Measurements from ENCODE around the gene ZNF12. TPM values are rescaled to one million over a fixed set of nuclear protein-coding genes. Genes with fewer than 3 reads are reported as not detected.
A peak's percentile ranks its signal among the peaks of the same experiment; 100 is the strongest.

ZNF12 gene
- total and polyA plus RNA-seq, 2 experiments from 2014 or later, result 13.0 to 19.9 TPM

GRCh38 chr7:6700793-6701192, 6.0 kb downstream of the ZNF12 start:
- H3K4me2 ChIP-seq (ENCODE audit: unreplicated experiment), result no peak overlapping the region
- in situ Hi-C loops (cut with MboI), result no loop called here
- no peak overlapping the region for H3K4me3 ChIP-seq
- peaks cover 18% of the 10 kb centered on the region for H3K9me3 ChIP-seq (ENCODE audit: low read depth)
- TF ChIP-seq EZH2 (IDR thresholded peaks at IDR 0.05; ENCODE audit: insufficient read depth, poor library complexity, severe bottlenecking) (no peak), EZH2phosphoT487 (IDR thresholded peaks at IDR 0.05; ENCODE audit: insufficient read depth, low read depth) (no peak)
- peaks cover 73% of the 10 kb centered on the region for H3K36me3 ChIP-seq (ENCODE audit: low read depth)
- no peak overlapping the region for H3K27ac ChIP-seq
- H3K27me3 ChIP-seq (replicated peaks; ENCODE audit: insufficient read depth), result no peaks in the 10 kb centered on the region
- no peak overlapping the region for H2AFZ ChIP-seq
- 0 out of 2 replicates have a peak, but pooled peaks cover 3% of the 10 kb centered on the region for H4K20me1 ChIP-seq (ENCODE audit: insufficient read depth)
- peaks cover 96% of the 10 kb centered on the region for H3K79me2 ChIP-seq (ENCODE audit: insufficient read depth)
- DNase-seq, result no peak
- H3F3A ChIP-seq (ENCODE audit: insufficient read depth), result 0 out of 2 replicates have a peak, but pooled peaks cover 5% of the 10 kb centered on the region
- 95 to 99% methylated on average over 5 of the region's 5 CpGs for WGBS, 2 experiments (ENCODE audit: low coverage in 1 of 2, low lambda C conversion rate in 2 of 2, missing lambda C conversion rate in 2 of 2)
- no peaks in the 10 kb centered on the region for H3K9me2 ChIP-seq (ENCODE audit: insufficient read depth)
- no peak overlapping the region for H3K9ac ChIP-seq
- 0 out of 2 replicates have a peak, but pooled peaks cover 11% of the 10 kb centered on the region for H3K4me1 ChIP-seq (ENCODE audit: insufficient read depth)

DNA sequence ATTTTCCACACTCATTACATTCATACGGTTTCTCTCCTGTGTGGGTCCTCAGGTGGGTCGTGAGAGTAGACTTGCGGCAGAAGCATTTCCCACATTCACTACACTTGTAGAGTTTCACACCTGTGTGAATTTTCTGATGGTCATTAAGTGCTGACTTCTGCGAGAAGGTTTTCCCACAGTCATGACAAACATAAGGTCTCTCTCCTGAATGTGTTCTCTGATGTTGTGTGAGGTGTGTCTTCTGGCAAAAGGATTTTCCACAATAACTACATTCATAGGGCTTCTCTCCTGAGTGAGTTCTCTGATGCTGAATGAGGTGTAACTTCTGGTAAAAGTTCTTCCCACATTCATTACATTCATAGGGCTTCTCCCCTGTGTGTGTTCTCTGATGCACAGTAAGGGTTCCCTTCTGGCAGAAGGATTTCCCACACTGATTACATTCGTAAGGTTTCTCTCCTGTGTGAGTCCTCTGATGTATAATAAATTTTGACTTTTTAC, 15.1 kb downstream of the ZNF12 start:
- in situ Hi-C loops (cut with MboI), result no loop called here
- H3K36me3 ChIP-seq (ENCODE audit: low read depth), result peaks cover 100% of the 10 kb centered on the region

GRCh38 chr7:6691103-6691502, 15.6 kb downstream of the ZNF12 start:
- Histone ChIP-seq H3K4me3 (0 out of 2 replicates have a peak overlapping the region, but pooled peaks have one; percentile 4), H3K27me3 (replicated peaks; ENCODE audit: insufficient read depth) (no peaks in the 10 kb centered on the region), H2AFZ (no peak overlapping the region), H3K9me3 (ENCODE audit: low read depth) (peaks cover 48% of the 10 kb centered on the region), H4K20me1 (ENCODE audit: insufficient read depth) (no peaks in the 10 kb centered on the region), H3F3A (ENCODE audit: insufficient read depth) (peaks cover 36% of the 10 kb centered on the region), H3K4me1 (ENCODE audit: insufficient read depth) (no peaks in the 10 kb centered on the region), H3K9me2 (ENCODE audit: insufficient read depth) (no peaks in the 10 kb centered on the region), H3K4me2 (ENCODE audit: unreplicated experiment) (no peak overlapping the region), H3K79me2 (ENCODE audit: insufficient read depth) (peaks cover 31% of the 10 kb centered on the region), H3K9ac (no peak overlapping the region), H3K36me3 (ENCODE audit: low read depth) (peaks cover 100% of the 10 kb centered on the region), H3K27ac (no peak overlapping the region)
- WGBS, 2 experiments (ENCODE audit: low coverage in 1 of 2, low lambda C conversion rate in 2 of 2, missing lambda C conversion rate in 2 of 2), result 96 to 98% methylated on average over 4 of the region's 4 CpGs
- TF ChIP-seq EZH2 (IDR thresholded peaks at IDR 0.05; ENCODE audit: insufficient read depth, poor library complexity, severe bottlenecking), result no peak
- TF ChIP-seq EZH2phosphoT487 (IDR thresholded peaks at IDR 0.05; ENCODE audit: insufficient read depth, low read depth), result no peak
- DNase-seq, result no peak
- in situ Hi-C loops (cut with MboI), result no loop called here

More for the DNA sequence above, 15.1 kb downstream of the ZNF12 start:
- Histone ChIP-seq H3K27ac (no peak overlapping the region), H2AFZ (no peak overlapping the region), H3K9ac (no peak overlapping the region), H3K9me3 (ENCODE audit: low read depth) (peaks cover 51% of the 10 kb centered on the region), H4K20me1 (ENCODE audit: insufficient read depth) (no peaks in the 10 kb centered on the region), H3K4me2 (ENCODE audit: unreplicated experiment) (no peak overlapping the region), H3K27me3 (replicated peaks; ENCODE audit: insufficient read depth) (no peaks in the 10 kb centered on the region), H3K79me2 (ENCODE audit: insufficient read depth) (peaks cover 37% of the 10 kb centered on the region), H3K9me2 (ENCODE audit: insufficient read depth) (no peaks in the 10 kb centered on the region), H3F3A (ENCODE audit: insufficient read depth) (peaks cover 36% of the 10 kb centered on the region), H3K4me3 (0 out of 2 replicates have a peak overlapping the region, but pooled peaks have one; percentile 4), H3K4me1 (ENCODE audit: insufficient read depth) (no peaks in the 10 kb centered on the region)
- peak; percentile 57 for DNase-seq
- TF ChIP-seq EZH2 (IDR thresholded peaks at IDR 0.05; ENCODE audit: insufficient read depth, poor library complexity, severe bottlenecking) (no peak), EZH2phosphoT487 (IDR thresholded peaks at IDR 0.05; ENCODE audit: insufficient read depth, low read depth) (no peak)
- WGBS, 2 experiments (ENCODE audit: low coverage in 1 of 2, low lambda C conversion rate in 2 of 2, missing lambda C conversion rate in 2 of 2), result 97 to 99% methylated on average over 5 of the region's 5 CpGs

DNA sequence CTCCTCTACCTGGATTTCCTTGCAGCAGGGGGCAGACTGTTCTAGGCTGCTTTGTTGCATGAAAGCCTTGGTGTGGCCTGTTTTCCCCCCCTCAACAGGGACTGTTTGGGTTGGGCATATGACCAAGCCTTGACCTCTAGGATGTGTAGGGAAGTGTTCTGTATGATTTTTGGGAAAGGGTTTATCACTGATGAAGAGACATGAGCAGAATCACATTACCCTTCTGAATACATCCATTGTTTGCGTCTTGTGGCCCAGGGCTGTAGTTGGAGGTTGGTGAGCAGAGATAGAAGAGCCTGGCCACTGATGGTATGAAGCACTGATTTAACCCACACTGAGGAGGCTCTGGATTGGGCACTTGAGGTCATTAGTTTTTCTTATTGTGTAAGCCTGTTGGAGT, 26.6 kb downstream of the ZNF12 start:
- H3K27ac ChIP-seq, result no peak overlapping the region
- no peak overlapping the region for H3K4me2 ChIP-seq (ENCODE audit: unreplicated experiment)
- no peaks in the 10 kb centered on the region for H3K4me1 ChIP-seq (ENCODE audit: insufficient read depth)
- in situ Hi-C loops (cut with MboI), result no loop called here
- no peak for DNase-seq
- H3K36me3 ChIP-seq (ENCODE audit: low read depth), result peaks cover 9% of the 10 kb centered on the region; the same call in 1 of the 2 replicates
- no peak overlapping the region for H3K9ac ChIP-seq
- H3K9me2 ChIP-seq (ENCODE audit: insufficient read depth), result no peaks in the 10 kb centered on the region
- H3K4me3 ChIP-seq, result no peak overlapping the region
- peaks cover 13% of the 10 kb centered on the region; the same call in 1 of the 2 replicates for H3F3A ChIP-seq (ENCODE audit: insufficient read depth)
- H3K79me2 ChIP-seq (ENCODE audit: insufficient read depth), result no peaks in the 10 kb centered on the region
- H2AFZ ChIP-seq, result no peak overlapping the region
- H4K20me1 ChIP-seq (ENCODE audit: insufficient read depth), result no peaks in the 10 kb centered on the region
- no peak for TF ChIP-seq EZH2 (IDR thresholded peaks at IDR 0.05; ENCODE audit: insufficient read depth, poor library complexity, severe bottlenecking)
- TF ChIP-seq EZH2phosphoT487 (IDR thresholded peaks at IDR 0.05; ENCODE audit: insufficient read depth, low read depth), result no peak
- 100% methylated on average over 1 of the region's 1 CpG for WGBS, 2 experiments (ENCODE audit: low coverage in 1 of 2, low lambda C conversion rate in 2 of 2, missing lambda C conversion rate in 2 of 2)
- H3K9me3 ChIP-seq (ENCODE audit: low read depth), result peaks cover 9% of the 10 kb centered on the region
- H3K27me3 ChIP-seq (replicated peaks; ENCODE audit: insufficient read depth), result no peaks in the 10 kb centered on the region
